GM18517 (cell line): ENCODE results near the gene PTPRM.
"Not testable (repeated sequence)": the region's sequence is repeated elsewhere in the genome, so short reads cannot be mapped to it uniquely, and the experiment has no call there.

Experiments
- ATAC-seq: cut with Tn5 transposase; IDR thresholded peaks from one replicate; pipeline ENCODE4 v1.9.1; 2021; ENCODE audit warnings: mild to moderate bottlenecking, moderate library complexity; ENCODE audit not compliant: unreplicated experiment

The PTPRM gene

DNA sequence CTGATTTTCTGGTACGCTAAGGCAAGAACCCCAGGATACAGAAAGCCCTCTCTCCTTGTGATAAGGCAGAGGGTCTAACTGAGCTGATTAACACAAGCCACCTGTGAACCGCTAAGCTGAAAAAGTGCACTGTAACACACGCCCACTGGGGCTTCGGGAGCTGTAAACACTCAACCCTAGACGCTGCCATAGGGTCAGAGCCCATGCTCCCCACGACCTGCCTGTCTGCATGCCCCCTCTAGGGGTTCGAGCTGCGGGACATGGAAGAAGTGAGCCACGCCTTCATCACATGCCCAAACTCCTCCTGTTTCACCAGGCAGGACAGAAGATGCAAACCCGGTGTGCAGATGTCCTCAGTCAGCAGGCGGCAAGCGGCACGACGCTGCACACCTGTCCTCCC, 868.3 kb downstream of the PTPRM start:
- no peak for ATAC-seq

DNA sequence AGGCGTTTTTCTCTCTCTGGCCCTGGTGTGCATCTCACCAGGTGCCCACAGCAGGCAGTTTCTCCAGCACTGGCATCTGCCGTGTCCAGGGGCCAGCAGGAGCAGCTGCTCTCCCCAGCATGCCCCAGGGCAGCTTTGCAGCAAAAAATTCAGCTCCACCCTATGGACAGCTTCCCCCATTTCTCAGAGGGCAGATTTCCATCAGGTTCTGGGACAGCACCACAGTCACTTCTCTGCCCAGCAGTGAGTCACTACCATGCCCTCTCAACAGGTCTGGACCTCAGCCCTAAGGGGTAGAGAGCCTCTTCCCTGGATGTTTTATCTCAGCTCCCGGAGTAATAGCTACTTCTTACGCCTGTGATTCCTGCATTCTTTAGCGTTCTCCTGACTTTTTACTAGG, 871.9 kb downstream of the PTPRM start:
- ATAC-seq = no peak

DNA sequence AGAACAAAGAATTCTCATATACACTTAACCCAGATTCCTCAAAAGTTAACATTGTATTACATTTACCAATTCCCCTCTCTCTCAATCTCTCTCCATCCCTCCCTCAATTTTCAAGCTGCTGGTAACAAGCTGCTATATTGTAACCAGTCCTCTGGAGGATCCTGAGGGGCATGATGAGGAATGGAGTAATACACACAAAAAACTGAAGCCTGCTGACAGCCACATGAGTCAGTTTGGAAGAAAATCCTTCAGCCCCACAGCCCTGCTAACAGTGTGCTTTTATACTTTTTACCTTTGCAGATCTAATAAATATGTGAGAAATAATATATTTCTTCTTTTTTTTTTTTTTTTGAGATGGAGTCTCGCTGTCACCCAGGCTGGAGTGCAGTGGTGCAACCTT, 876.4 kb downstream of the PTPRM start:
- no peak for ATAC-seq

DNA sequence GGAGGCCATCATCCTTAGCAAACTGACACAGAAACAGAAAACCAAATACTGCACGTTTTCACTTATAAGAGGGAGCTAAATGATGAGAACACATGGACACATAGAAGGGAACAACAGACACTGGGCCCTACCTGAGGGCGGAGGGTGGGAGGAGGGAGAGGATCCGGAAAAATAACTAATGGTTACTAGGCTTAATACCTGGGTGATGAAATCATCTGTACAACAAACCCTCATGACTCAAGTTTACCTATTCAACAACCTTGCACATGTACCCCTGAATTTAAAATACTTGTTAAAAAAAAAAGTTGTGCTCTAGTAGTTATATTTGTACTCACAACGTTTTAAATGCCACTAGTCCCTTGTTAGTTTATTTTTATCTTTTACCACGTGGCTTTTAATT, 879.8 kb downstream of the PTPRM start:
- not testable (repeated sequence) for ATAC-seq

DNA sequence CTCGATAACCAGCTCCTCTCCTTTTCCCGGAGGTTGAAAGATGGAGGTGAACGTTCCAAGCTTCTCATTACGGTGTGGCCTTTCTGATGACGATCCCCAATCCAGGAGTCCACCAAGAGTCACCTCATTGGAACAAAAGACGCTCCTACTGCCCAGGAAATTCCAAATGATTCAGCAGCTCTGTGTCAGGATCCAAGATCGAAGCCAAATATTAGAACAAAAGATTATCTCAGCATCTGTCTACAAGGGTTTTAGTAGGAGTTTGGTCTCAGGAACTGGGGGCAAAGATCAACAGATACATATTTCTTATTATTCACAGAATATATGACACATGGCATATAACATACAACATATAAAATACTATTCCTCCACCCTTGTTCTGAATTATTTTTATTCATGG, 881.0 kb downstream of the PTPRM start:
- ATAC-seq = no peak

DNA sequence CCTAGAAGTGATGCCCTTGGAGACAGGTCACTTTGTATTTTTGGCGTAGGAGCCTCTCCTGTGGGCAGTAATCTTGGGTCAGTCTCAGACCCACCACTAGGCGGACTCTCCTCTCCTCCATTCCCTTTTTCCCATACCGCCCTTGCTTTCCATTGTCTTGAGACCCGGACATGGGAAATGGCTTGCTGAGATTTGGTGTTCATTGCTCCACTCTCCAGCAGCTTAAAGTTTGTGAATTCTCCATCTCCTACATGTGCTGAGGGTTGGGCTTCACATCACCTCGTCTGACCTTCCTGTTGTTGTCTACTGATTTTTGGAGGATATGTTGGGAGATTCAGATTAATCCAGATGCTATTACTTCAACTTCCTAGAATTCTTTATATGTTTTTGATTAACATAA, 882.9 kb downstream of the PTPRM start:
- no peak for ATAC-seq

DNA sequence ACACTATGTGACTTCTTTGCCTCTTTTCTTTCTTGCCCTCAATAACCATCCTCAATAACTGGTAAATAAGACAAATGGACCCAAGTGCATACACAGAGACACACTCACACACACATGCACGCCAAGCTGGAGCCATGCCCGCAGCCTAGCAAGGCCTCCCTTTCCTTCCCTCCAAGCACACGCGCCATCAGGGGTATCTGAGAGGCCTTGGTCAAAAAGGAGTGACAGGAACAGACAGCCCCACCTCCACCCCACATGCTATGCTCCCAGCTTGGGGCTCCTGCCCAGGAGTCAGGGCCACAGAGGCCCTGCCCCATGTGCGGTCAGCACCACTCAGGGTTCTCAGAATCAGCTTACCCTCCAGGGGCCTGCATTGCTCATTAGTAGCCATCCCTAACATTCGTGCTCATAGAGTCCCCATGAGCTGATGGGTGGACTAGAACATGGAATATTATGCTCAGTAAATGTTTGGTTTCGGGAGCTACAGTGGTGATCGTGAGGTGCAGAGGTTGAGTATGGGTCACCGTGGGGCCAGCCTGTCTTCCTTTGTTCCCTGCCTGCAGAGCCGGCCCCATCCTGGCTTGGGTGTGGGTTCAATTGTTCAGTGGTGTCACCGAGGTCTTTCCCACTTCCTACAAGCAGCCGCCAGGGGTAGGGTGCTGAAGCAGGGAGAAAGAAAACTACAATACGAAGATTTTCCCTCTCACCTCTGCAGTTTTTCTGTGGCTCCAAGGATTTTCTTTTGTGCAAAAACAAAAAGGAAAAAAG, 884.0 kb downstream of the PTPRM start:
- ATAC-seq = no peak

DNA sequence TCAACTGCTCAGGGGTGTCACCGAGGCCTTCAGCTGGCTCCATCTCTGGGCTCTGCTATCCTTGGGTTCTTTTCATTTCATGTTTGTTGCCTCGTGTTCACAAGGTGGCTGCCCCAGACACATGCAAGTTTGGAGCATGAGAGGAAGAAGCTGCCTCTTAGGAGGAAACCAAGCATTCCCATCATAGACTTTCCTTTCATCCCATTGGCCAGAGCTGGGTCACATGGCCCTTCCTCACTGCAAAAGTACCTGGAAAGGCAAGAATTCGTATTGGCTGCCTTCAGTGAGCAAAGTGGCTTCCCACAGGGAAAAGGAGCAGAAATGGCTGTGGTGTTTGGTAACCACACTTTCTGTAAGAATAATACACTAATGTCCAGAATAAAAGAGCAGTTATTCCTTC, 886.4 kb downstream of the PTPRM start:
- ATAC-seq = no peak

DNA sequence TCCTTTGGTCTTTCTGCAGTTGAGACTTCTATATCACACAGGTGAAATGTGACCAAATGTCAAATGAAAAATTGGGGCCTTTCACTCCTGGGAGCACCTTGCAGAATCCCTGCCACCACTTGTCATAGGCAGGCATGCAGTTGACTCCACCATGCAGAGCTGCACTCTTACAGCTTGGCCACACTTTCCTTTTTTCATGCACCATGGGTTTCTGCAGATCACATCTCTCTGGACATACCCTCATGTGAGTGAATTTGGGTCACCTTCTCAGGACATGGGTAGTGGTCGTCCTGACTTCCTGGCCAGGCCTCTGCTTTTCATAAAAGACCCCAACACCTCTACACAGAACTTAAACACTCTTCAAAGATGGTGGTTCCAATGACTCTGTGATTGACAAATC, 887.0 kb downstream of the PTPRM start:
- ATAC-seq = no peak

DNA sequence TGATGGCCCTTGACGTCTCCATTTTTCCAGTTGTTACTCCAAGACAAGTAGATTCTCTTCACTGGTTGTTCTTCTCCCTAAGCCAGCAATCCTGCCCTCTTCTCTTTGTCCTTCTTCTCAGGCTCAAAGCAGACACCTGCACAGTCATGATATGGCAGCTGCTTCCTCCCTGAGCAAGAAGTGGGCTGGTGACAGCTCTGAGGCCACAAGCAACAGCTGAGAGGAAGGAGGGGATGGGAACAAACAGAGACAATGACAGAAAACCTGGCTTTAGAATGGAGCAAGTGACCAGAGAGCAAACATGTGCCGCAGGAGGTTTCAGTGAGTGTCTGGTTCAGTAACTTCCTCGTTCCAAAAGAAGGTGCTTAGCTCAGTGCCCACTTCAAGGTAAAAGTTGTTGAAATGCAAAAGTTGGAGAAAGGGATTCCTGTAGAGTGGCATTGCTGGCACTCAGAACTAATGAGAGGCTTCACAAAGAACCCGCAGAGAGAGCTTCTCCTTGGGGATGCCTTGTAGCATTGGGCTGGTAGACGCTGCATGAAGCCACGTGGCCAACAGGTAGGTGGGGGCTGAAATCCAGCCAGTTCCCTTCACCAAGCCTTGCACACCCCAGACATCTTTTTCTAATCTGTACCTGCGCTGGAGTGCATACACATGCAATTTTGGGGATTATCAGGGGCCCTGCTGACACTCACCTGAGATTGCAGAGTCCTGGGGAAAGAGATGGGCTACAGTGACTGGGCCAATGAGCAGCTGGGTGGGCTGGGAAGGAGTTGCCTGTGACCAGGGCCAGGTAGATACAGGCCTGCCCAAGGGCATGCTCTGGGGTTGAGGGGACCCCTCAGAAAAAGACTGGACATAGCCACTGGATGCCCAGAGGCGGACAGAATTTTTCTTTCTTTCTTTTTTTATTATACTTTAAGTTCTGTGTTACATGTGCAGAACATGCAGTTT, 888.8 kb downstream of the PTPRM start:
- no peak for ATAC-seq
